Neuronal stem cell (in vitro differentiated cells): Measurements from ENCODE around the gene COPS7A.

Experiments used
- DNase-seq: peaks from one replicate; pipeline ENCODE4 v3.0.0-alpha.2; 2013; ENCODE audit warnings: low spot score
- H2AFZ ChIP-seq: one replicate; pipeline ENCODE4 v1.6.1; 2013; ENCODE audit warnings: mild to moderate bottlenecking, low read length, inconsistent platforms
- H2AK5ac ChIP-seq: 2 replicates; pipeline ENCODE4 v1.6.1; 2013; ENCODE audit warnings: low read depth, mild to moderate bottlenecking, inconsistent platforms, low read length, moderate library complexity, mixed read lengths
- H2BK120ac ChIP-seq: 2 replicates; pipeline ENCODE4 v1.6.1; 2013; ENCODE audit warnings: low read depth, mild to moderate bottlenecking, inconsistent platforms, low read length, moderate library complexity, mixed read lengths
- H2BK12ac ChIP-seq: one replicate; pipeline ENCODE4 v1.6.1; 2013; ENCODE audit warnings: low read length, inconsistent platforms
- H2BK15ac ChIP-seq: 2 replicates; pipeline ENCODE4 v1.6.1; 2013; ENCODE audit warnings: mild to moderate bottlenecking, low read length, inconsistent platforms, mixed read lengths
- H2BK5ac ChIP-seq: one replicate; pipeline ENCODE4 v1.6.1; 2013; ENCODE audit warnings: inconsistent platforms, mild to moderate bottlenecking, low read length, moderate library complexity
- H3K14ac ChIP-seq: one replicate; pipeline ENCODE4 v1.6.1; 2013; ENCODE audit warnings: low read length, inconsistent platforms
- H3K18ac ChIP-seq: 2 replicates; pipeline ENCODE4 v1.6.1; 2013; ENCODE audit warnings: low read length, inconsistent platforms
- H3K23ac ChIP-seq: 2 replicates; pipeline ENCODE4 v1.6.1; 2013; ENCODE audit warnings: low read depth, mild to moderate bottlenecking, mixed read lengths, low read length, inconsistent platforms; ENCODE audit not compliant: poor library complexity
- H3K27ac ChIP-seq: replicated peaks from 3 replicates; pipeline ENCODE4 v1.5.1; 2013; ENCODE audit warnings: low read length, inconsistent platforms
- H3K27me3 ChIP-seq, 3 experiments: 2 replicates each; pipeline ENCODE4 v1.6.1; 2013; ENCODE audit warnings: low read length in 3 of 3, mild to moderate bottlenecking in 2 of 3, inconsistent platforms in 1 of 3, low read depth in 1 of 3, mixed read lengths in 1 of 3, moderate library complexity in 1 of 3; ENCODE audit not compliant: control insufficient read depth in 3 of 3, insufficient read depth in 3 of 3
- H3K36me3 ChIP-seq, 2 donors: replicated peaks in 1 of 2; 2 replicates each; pipeline ENCODE4 v1.6.1; 2013; ENCODE audit warnings: low read length in 2 of 2; ENCODE audit not compliant: control insufficient read depth in 2 of 2, insufficient read depth in 2 of 2
- H3K4ac ChIP-seq: 2 replicates; pipeline ENCODE4 v1.6.1; 2013; ENCODE audit warnings: inconsistent platforms, mild to moderate bottlenecking, low read length, moderate library complexity
- H3K4me1 ChIP-seq, 2 donors: 1 replicate in 1 of 2; 2 replicates in 1 of 2; pipeline ENCODE4 v1.6.1; 2013; ENCODE audit warnings: low read length in 2 of 2, low read depth in 1 of 2; ENCODE audit not compliant: control insufficient read depth in 2 of 2, insufficient read depth in 1 of 2
- H3K4me2 ChIP-seq: one replicate; pipeline ENCODE4 v1.6.1; 2013; ENCODE audit warnings: mild to moderate bottlenecking, low read length, inconsistent platforms; ENCODE audit not compliant: insufficient read depth, poor library complexity, severe bottlenecking
- H3K4me3 ChIP-seq, 2 donors: 2 replicates each; pipeline ENCODE4 v1.5.1; 2013; ENCODE audit warnings: low read length in 2 of 2, mild to moderate bottlenecking in 2 of 2, inconsistent platforms in 1 of 2, moderate library complexity in 1 of 2
- H3K79me1 ChIP-seq: one replicate; pipeline ENCODE4 v1.6.1; 2013; ENCODE audit warnings: low read depth, mild to moderate bottlenecking, inconsistent platforms, low read length, moderate library complexity
- H3K9ac ChIP-seq: one replicate; pipeline ENCODE4 v1.6.1; 2013; ENCODE audit warnings: mild to moderate bottlenecking, low read depth, low read length, inconsistent platforms; ENCODE audit not compliant: poor library complexity
- H3K9me3 ChIP-seq, 2 donors: replicated peaks in 1 of 2; 2 replicates each; pipeline versions ENCODE3 to v1.6.1; 2013; ENCODE audit warnings: low read length in 2 of 2, mild to moderate bottlenecking in 2 of 2, inconsistent platforms in 1 of 2, low read depth in 1 of 2, mixed read lengths in 1 of 2, moderate library complexity in 1 of 2; ENCODE audit not compliant: control insufficient read depth in 2 of 2, insufficient read depth in 1 of 2
- H4K8ac ChIP-seq: one replicate; pipeline ENCODE4 v1.6.1; 2013; ENCODE audit warnings: low read depth, mild to moderate bottlenecking, inconsistent platforms, low read length, moderate library complexity
- H4K91ac ChIP-seq: one replicate; pipeline ENCODE4 v1.6.1; 2013; ENCODE audit warnings: low read length, low read depth, mild to moderate bottlenecking, inconsistent platforms; ENCODE audit not compliant: poor library complexity
- WGBS, 2 donors: extraction: QIAGEN DNeasy Blood & Tissue Kit; methylation state at CpG; one replicate each; pipeline ENCODE4 v1.1.7; 2013; ENCODE audit warnings: missing lambda C conversion rate in 2 of 2, mixed read lengths in 1 of 2; ENCODE audit not compliant: insufficient read length in 2 of 2, insufficient replicate concordance in 1 of 2; ENCODE audit errors: extremely low coverage in 2 of 2; 5-methylcytosine and 5-hydroxymethylcytosine counted together

COPS7A gene

DNA sequence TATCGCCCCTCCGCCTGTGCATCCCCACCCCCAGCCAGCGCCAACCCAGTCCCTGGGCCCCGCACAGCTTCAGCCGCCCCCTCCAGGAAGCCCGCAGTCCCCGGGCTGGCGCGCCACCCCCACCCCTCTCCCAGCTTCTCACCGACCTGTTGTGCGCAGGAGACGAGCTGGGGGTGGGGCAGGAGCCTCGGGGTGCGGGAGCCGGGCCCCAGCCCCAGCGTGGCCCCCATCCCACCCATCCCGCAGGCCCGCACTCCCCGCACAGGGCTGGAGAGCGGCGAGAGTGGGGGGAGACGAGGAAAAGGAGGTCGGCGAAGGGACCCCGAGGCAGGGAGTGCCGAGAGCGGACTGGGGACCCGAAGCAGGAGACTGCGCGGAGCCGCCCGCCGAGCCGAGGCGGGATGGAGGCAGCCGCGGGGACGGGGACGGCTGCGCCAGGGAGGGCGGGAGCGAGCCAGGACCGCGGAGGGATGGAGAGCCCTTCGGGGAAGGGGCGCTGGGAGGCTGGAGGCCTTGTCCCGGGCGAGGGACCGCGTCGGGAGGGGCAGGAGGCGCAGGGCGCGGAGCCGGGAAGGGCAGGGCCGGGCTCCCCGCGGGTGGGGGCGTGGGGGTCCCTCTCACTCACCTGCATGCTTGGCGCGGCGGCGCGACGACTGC, 23.7 kb upstream of the COPS7A start:
- peaks cover 15% of the 10 kb centered on the region for H3K79me1 ChIP-seq
- peak; percentile 32 for DNase-seq

DNA sequence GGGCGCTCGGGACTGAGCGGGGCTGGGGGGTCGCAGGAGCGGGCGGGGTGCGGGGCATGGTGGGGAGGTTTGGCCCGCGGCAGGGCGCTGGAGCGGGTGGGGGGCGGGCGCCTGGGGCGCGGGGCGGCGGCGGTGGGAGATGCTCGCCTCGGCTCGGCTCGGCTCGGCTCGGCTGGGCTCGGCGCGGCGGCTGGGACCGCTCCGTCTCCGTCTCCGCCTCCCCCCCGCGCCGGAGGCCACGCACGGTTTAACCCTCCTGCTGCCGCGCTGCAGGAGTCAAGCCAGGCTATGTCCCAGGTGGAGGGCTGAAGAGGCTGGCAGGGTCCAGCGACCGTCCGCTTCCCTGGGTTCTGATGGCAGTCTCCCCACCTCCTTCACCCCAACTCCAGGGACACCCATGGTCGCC, 23.2 kb upstream of the COPS7A start, which contains the start of gene PIANP:
Gene PIANP, minus strand, starts transcription at position 170 of the 406 bp plus-strand sequence. CDS start 2,754 bp downstream, outside the sequence.
- Histone ChIP-seq H2BK5ac (peak within 1 kb of the TSS; percentile 93), H4K8ac (peak within 1 kb of the TSS; percentile 89), H3K18ac (peak within 1 kb of the TSS; percentile 99), H3K79me1 (peaks cover 15% of the 10 kb centered on the region), H2BK15ac (peak within 1 kb of the TSS; percentile 99), H2AFZ (peak within 1 kb of the TSS; percentile 97), H3K4me2 (peak within 1 kb of the TSS; percentile 65), H3K9me3 (no peaks in the 10 kb centered on the region), H2BK12ac (peak within 1 kb of the TSS; percentile 63), H2BK120ac (peak within 1 kb of the TSS; percentile 99), H4K91ac (peak within 1 kb of the TSS; percentile 92), H3K4me1 (peaks cover 9 to 16% of the 10 kb centered on the region in 2 donors), H3K9ac (peak within 1 kb of the TSS; percentile 100), H3K27ac (peak within 1 kb of the TSS; percentile 26), H3K23ac (peak within 1 kb of the TSS; percentile 94), H3K14ac (peak within 1 kb of the TSS; percentile 100), H3K36me3 (peaks cover 10 to 14% of the 10 kb centered on the region in 2 donors), H3K4ac (peak within 1 kb of the TSS; percentile 80), H3K27me3 (peaks cover 0 to 12% (median 7%) of the 10 kb centered on the region in 3 experiments), H3K4me3 (peak within 1 kb of the TSS; percentile 81 to 98), H2AK5ac (peak within 1 kb of the TSS; percentile 91)
- no CpG with 5 or more reads among the region's 43 CpGs for WGBS, 2 donors
- DNase-seq, result peak; percentile 23

More for the DNA sequence above, 23.7 kb upstream of the COPS7A start:
- peak overlapping the region; percentile 99 for H2BK15ac ChIP-seq
- no peak overlapping the region for H4K91ac ChIP-seq
- peak overlapping the region; percentile 99 for H3K18ac ChIP-seq
- peaks cover 9 to 16% of the 10 kb centered on the region in 2 donors for H3K4me1 ChIP-seq
- peak overlapping the region; percentile 99 for H2BK120ac ChIP-seq
- peak overlapping the region; percentile 89 for H4K8ac ChIP-seq
- peaks cover 10 to 15% of the 10 kb centered on the region in 2 donors for H3K36me3 ChIP-seq
- peak overlapping the region; percentile 93 for H2BK5ac ChIP-seq
- H2BK12ac ChIP-seq, result peak overlapping the region; percentile 52
- WGBS, 2 donors, result no CpG with 5 or more reads among the region's 65 CpGs
- peak overlapping the region; percentile 91 for H2AK5ac ChIP-seq
- peak overlapping the region; percentile 81 to 98 for H3K4me3 ChIP-seq
- peak overlapping the region; percentile 100 for H3K14ac ChIP-seq
- H2AFZ ChIP-seq, result peak overlapping the region; percentile 97
- H3K4ac ChIP-seq, result peak overlapping the region; percentile 80
- peaks cover 0 to 12% (median 7%) of the 10 kb centered on the region in 3 experiments for H3K27me3 ChIP-seq
- H3K9ac ChIP-seq, result peak overlapping the region; percentile 100
- H3K4me2 ChIP-seq, result peak overlapping the region; percentile 58
- H3K23ac ChIP-seq, result peak overlapping the region; percentile 94
- H3K9me3 ChIP-seq, result no peaks in the 10 kb centered on the region
- peak overlapping the region; percentile 26 for H3K27ac ChIP-seq

DNA sequence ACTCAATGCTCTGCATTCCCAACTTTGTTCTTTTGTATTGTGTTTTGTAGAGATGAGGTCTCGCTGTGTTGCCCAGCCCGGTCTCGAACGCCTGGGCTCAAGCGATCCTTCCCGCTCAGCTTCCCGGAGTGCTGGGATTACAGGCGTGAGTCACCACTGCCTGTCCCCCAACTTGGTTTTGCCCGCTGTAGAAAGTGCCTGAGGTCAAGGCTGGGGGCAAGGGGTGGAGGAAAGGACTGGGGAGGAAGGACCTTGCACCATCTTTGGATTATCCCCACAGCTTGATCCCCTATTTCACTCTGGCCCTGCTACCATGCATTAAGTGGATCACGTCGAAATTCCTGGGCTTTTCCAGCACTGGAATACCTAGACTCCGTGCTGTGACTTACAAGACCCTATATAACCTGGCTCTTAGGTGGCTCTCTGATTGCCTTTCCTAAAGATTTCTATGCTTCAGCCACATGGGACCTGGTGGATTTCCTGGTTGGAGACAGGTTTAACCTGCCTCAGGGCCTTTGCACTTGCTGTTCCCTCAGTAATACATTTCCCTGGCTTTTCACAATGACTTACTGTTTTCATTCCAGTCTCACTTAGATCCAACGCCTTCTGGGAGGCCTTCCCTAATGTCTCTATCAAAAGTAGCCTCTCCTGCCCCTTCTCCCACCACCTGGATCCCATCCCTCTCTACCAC, 22.6 kb upstream of the COPS7A start:
- Histone ChIP-seq H3K9ac (peak overlapping the region; percentile 21), H4K8ac (no peak overlapping the region), H2AFZ (peak overlapping the region; percentile 97), H3K4me2 (peak overlapping the region; percentile 65), H3K14ac (peak overlapping the region; percentile 56), H3K27ac (no peak overlapping the region), H3K4ac (no peak overlapping the region), H3K79me1 (peaks cover 15% of the 10 kb centered on the region), H4K91ac (peak overlapping the region; percentile 92), H3K4me1 (peaks cover 9 to 16% of the 10 kb centered on the region in 2 donors), H2AK5ac (peak overlapping the region; percentile 84), H3K4me3 (peak overlapping the region; percentile 80 to 81), H3K9me3 (no peaks in the 10 kb centered on the region), H3K18ac (peak overlapping the region; percentile 89), H3K36me3 (peaks cover 9 to 10% of the 10 kb centered on the region in 2 donors), H2BK120ac (peak overlapping the region; percentile 95), H3K23ac (peak overlapping the region; percentile 25), H2BK12ac (peak overlapping the region; percentile 63), H3K27me3 (peaks cover 0 to 12% (median 7%) of the 10 kb centered on the region in 3 experiments), H2BK5ac (peak overlapping the region; percentile 93), H2BK15ac (peak overlapping the region; percentile 84)
- no CpG with 5 or more reads among the region's 13 CpGs for WGBS, 2 donors
- peak; percentile 39 for DNase-seq

DNA sequence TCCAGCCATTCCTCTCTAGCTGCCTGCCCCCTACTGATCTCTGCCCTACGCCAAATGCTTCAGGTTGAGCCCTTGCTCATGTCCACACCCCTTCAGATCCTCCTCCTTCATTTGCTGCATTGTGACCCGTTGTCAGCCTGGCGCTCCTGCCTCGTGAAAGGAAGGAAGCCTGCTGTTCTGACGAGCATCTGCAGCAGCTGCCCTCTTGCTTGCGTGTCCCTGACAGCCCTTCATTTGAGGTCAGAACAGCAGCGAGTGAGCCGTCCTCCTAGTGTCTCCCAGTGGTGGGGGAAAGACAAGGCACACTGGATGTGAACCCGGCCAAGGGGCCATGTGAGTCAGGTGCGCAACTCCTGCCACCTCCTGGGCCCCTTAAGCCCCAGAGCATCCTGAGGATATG, 20.2 kb upstream of the COPS7A start:
- peak overlapping the region; percentile 5 for H3K27ac ChIP-seq
- H3K4me2 ChIP-seq, result peak overlapping the region; percentile 15

More for the DNA sequence above, 20.2 kb upstream of the COPS7A start:
- H3K9me3 ChIP-seq, result no peaks in the 10 kb centered on the region
- H3K9ac ChIP-seq, result no peak overlapping the region
- H3K4me1 ChIP-seq, result peaks cover 9 to 16% of the 10 kb centered on the region in 2 donors
- H2BK15ac ChIP-seq, result no peak overlapping the region
- no peak overlapping the region for H2BK12ac ChIP-seq
- no peak overlapping the region for H2BK5ac ChIP-seq
- H2AK5ac ChIP-seq, result no peak overlapping the region
- peaks cover 0 to 12% (median 7%) of the 10 kb centered on the region in 3 experiments for H3K27me3 ChIP-seq
- peak; percentile 37 for DNase-seq
- no peak overlapping the region for H4K8ac ChIP-seq
- H3K23ac ChIP-seq, result no peak overlapping the region
- H3K14ac ChIP-seq, result no peak overlapping the region
- H2AFZ ChIP-seq, result peak overlapping the region; percentile 39
- no peak overlapping the region for H3K4me3 ChIP-seq
- no peaks in the 10 kb centered on the region for H3K36me3 ChIP-seq
- no peak overlapping the region for H4K91ac ChIP-seq
- peak overlapping the region; percentile 12 for H3K18ac ChIP-seq
- no CpG with 5 or more reads among the region's 10 CpGs for WGBS, 2 donors
- H3K79me1 ChIP-seq, result peaks cover 12% of the 10 kb centered on the region
- H3K4ac ChIP-seq, result no peak overlapping the region
- H2BK120ac ChIP-seq, result no peak overlapping the region
